Subcutaneous adipose tissue (tissue), 4 donors: ENCODE data around the gene VWA8. TPM values are rescaled to one million over a fixed set of nuclear protein-coding genes. Genes with fewer than 3 reads are reported as not detected.

Source experiments
- total RNA-seq, 4 donors: library from RNA; depleted of rRNA; stranded (reverse); fragments of >200 nt; gene quantifications; one replicate each; pipeline ENCODE4 v1.1.0, GENCODE V29; 2016
- TF ChIP-seq, protein P1 (sequence below): fragments of 450-650 bp; IDR thresholded peaks from one replicate; pipeline ENCODE4 v1.5.1; 2016; ENCODE audit warnings: low read depth, mild to moderate bottlenecking, control low read depth, antibody characterized with exemption, moderate library complexity

VWA8 gene
- total RNA-seq, 4 donors from 2014 or later, result 18.1 to 28.3 (median 20.3) TPM

- TF ChIP-seq, protein P1, sequence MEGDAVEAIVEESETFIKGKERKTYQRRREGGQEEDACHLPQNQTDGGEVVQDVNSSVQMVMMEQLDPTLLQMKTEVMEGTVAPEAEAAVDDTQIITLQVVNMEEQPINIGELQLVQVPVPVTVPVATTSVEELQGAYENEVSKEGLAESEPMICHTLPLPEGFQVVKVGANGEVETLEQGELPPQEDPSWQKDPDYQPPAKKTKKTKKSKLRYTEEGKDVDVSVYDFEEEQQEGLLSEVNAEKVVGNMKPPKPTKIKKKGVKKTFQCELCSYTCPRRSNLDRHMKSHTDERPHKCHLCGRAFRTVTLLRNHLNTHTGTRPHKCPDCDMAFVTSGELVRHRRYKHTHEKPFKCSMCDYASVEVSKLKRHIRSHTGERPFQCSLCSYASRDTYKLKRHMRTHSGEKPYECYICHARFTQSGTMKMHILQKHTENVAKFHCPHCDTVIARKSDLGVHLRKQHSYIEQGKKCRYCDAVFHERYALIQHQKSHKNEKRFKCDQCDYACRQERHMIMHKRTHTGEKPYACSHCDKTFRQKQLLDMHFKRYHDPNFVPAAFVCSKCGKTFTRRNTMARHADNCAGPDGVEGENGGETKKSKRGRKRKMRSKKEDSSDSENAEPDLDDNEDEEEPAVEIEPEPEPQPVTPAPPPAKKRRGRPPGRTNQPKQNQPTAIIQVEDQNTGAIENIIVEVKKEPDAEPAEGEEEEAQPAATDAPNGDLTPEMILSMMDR, result no peak
These were observed 133.2 kb downstream of the VWA8 start for GRCh38 chr13:41827507-41828213.

GRCh38 chr13:41825691-41826090 lies 135.2 kb downstream of the VWA8 start:
- TF ChIP-seq, protein P1, result no peak

DNA sequence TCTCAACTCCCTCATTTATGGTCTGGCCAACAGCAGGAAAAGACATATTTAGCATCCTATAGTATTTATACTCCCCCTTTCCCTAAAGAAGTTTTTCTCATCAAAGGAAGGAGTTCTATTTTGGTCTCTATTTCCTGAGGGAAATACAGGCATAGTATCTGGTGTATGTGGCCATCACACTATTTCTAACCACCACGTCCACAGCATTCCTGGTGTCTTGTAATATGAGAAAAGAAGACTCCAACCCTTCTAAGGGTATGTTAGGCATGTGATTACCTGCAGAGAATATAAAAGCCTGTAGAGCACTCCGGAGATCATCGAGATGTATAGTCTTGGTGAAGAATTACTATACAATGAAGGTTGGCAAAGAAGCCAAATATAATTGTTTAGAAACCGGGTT lies 137.4 kb downstream of the VWA8 start:
- TF ChIP-seq, protein P1, result no peak

GRCh38 chr13:41822560-41822959 lies 138.3 kb downstream of the VWA8 start:
- TF ChIP-seq, protein P1, result no peak

DNA sequence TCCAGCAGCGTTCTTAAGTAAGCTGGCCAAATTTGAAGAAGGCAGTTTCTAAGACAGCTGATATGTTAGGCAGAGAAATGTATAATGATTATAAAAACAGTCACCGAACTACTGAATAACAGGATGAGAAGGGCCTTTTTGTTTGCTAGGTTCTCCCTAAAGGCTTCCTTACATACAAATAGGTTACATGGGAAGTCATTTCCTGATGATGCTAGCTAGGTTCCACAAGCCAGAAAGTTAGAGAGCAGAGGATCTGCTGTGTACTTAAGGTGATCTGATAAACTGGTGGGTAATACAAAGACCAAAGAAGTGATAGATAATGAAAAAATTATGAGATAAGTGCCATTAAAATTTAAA lies 139.7 kb downstream of the VWA8 start:
- TF ChIP-seq, protein P1, result no peak

GRCh38 chr13:41820581-41821237 lies 140.2 kb downstream of the VWA8 start:
- TF ChIP-seq, protein P1, result no peak

- TF ChIP-seq, protein P1, result no peak
These were observed 144.9 kb downstream of the VWA8 start for GRCh38 chr13:41816057-41816456.
